ENCODE measurements around the gene P3H4. TPM values are rescaled to one million over a fixed set of nuclear protein-coding genes. Genes with fewer than 3 reads are reported as not detected.
A peak's percentile ranks its signal among the peaks of the same experiment; 100 is the strongest.
"Not testable (repeated sequence)": the region's sequence is repeated elsewhere in the genome, so short reads cannot be mapped to it uniquely, and the experiment has no call there.

P3H4 gene
- 1 to 10 TPM; 2.1 to 3.0 TPM for total RNA-seq

- CTCF ChIA-PET: interaction anchor here (0.6 to 2.7 kb wide), 25 partner anchors 9 to 437 kb away, joined by 3 to 27 read pairs (median 4); partner anchors contain the start of genes ACLY, JUP and ODAD4
- Mint-ChIP-seq H3K27me3 (peaks cover 18% of the 10 kb centered on the region), H3K4me1 (peaks cover 18% of the 10 kb centered on the region), H3K36me3 (no peaks in the 10 kb centered on the region), H3K4me3 (peak within 1 kb of the TSS; percentile 86), H3K27ac (peak within 1 kb of the TSS; percentile 45), H3K9me3 (ENCODE audit: low read depth) (no peaks in the 10 kb centered on the region)
- DNase-seq (peak; percentile 79), ATAC-seq (peak; percentile 94)
Observed at GRCh38 chr17:41811549-41812380, at the start of gene P3H4. TSS of gene P3H4 (minus strand) at chr17:41811949. CDS start at chr17:41811915, 34 bp downstream.

- H3K4me1 Mint-ChIP-seq: peaks cover 11% of the 10 kb centered on the region
- H3K27me3 Mint-ChIP-seq: no peaks in the 10 kb centered on the region
- DNase-seq (no peak), ATAC-seq (no peak)
- no peak overlapping the region for H3K4me3 Mint-ChIP-seq
- H3K9me3 Mint-ChIP-seq (ENCODE audit: low read depth): no peaks in the 10 kb centered on the region
- no peak overlapping the region for H3K27ac Mint-ChIP-seq
- CTCF ChIA-PET: interaction anchor here (0.9 kb wide), 1 partner anchor 75 kb away, joined by 3 read pairs; no protein-coding TSS in a partner anchor
- H3K36me3 Mint-ChIP-seq: peaks cover 1% of the 10 kb centered on the region
Observed at GRCh38 chr17:41860254-41860931, 48.6 kb upstream of the P3H4 start.

- H3K4me1 Mint-ChIP-seq; H3K9me3 Mint-ChIP-seq (ENCODE audit: low read depth); DNase-seq; H3K4me3 Mint-ChIP-seq; H3K27ac Mint-ChIP-seq; ATAC-seq; H3K27me3 Mint-ChIP-seq: not testable (repeated sequence)
- CTCF ChIA-PET: interaction anchor here (0.8 kb wide), 2 partner anchors 10 to 17 kb away, joined by 3 read pairs; no protein-coding TSS in a partner anchor
- H3K36me3 Mint-ChIP-seq: peaks cover 21% of the 10 kb centered on the region
Observed at GRCh38 chr17:41851382-41851781, 39.6 kb upstream of the P3H4 start.

GRCh38 chr17:41849251-41849990 lies 37.7 kb upstream of the P3H4 start:
- DNase-seq (no peak), ATAC-seq (no peak)
- CTCF ChIA-PET: interaction anchor here (0.9 to 1.1 kb wide), 4 partner anchors 13 to 49 kb away, joined by 3 to 4 read pairs (median 4); partner anchors contain the start of gene KLHL11
- H3K4me3 Mint-ChIP-seq: no peak overlapping the region
- H3K9me3 Mint-ChIP-seq (ENCODE audit: low read depth): no peaks in the 10 kb centered on the region
- H3K36me3 Mint-ChIP-seq: peaks cover 15% of the 10 kb centered on the region
- H3K27me3 Mint-ChIP-seq: no peaks in the 10 kb centered on the region
- H3K4me1 Mint-ChIP-seq: peaks cover 7% of the 10 kb centered on the region
- no peak overlapping the region for H3K27ac Mint-ChIP-seq

- ATAC-seq: no peak
- DNase-seq: no peak
- CTCF ChIA-PET: interaction anchor here (1.1 to 1.2 kb wide), 2 partner anchors 13 to 16 kb away, joined by 4 read pairs; partner anchors contain the start of gene KLHL11
- H3K36me3 Mint-ChIP-seq: peaks cover 8% of the 10 kb centered on the region
- no peak overlapping the region for H3K4me3 Mint-ChIP-seq
- no peak overlapping the region for H3K27ac Mint-ChIP-seq
- no peaks in the 10 kb centered on the region for H3K27me3 Mint-ChIP-seq
- H3K9me3 Mint-ChIP-seq (ENCODE audit: low read depth): no peaks in the 10 kb centered on the region
- H3K4me1 Mint-ChIP-seq: peaks cover 7% of the 10 kb centered on the region
Observed at GRCh38 chr17:41848788-41849187, 37.0 kb upstream of the P3H4 start.

- DNase-seq: no peak
- H3K9me3 Mint-ChIP-seq (ENCODE audit: low read depth): no peaks in the 10 kb centered on the region
- no peaks in the 10 kb centered on the region for H3K4me1 Mint-ChIP-seq
- H3K27me3 Mint-ChIP-seq: no peaks in the 10 kb centered on the region
- no peak overlapping the region for H3K27ac Mint-ChIP-seq
- H3K4me3 Mint-ChIP-seq: no peak overlapping the region
- CTCF ChIA-PET: no interaction called here
- no peak for ATAC-seq
- peaks cover 2% of the 10 kb centered on the region for H3K36me3 Mint-ChIP-seq
Observed at GRCh38 chr17:41844971-41845370, 33.2 kb upstream of the P3H4 start.

- H3K4me1 Mint-ChIP-seq; H3K4me3 Mint-ChIP-seq; DNase-seq; H3K27me3 Mint-ChIP-seq; ATAC-seq; H3K36me3 Mint-ChIP-seq; H3K9me3 Mint-ChIP-seq (ENCODE audit: low read depth); H3K27ac Mint-ChIP-seq: not testable (repeated sequence)
- CTCF ChIA-PET: interaction anchor here (1.6 kb wide), 1 partner anchor 13 kb away, joined by 3 read pairs; no protein-coding TSS in a partner anchor
Observed at GRCh38 chr17:41840781-41841180, 29.0 kb upstream of the P3H4 start.

- H3K4me3 Mint-ChIP-seq: not testable (repeated sequence)
Observed at GRCh38 chr17:41839448-41839847, 27.7 kb upstream of the P3H4 start.

GRCh38 chr17:41837761-41838538 lies 26.2 kb upstream of the P3H4 start, which contains the start of gene KLHL10:
TSS of gene KLHL10 (plus strand) at chr17:41837825. CDS start at chr17:41837933, 108 bp downstream.
- DNase-seq (no peak), ATAC-seq (no peak)
- peak within 1 kb of the TSS; percentile 77 for H3K4me3 Mint-ChIP-seq
- H3K9me3 Mint-ChIP-seq (ENCODE audit: low read depth): no peaks in the 10 kb centered on the region
- peaks cover 15% of the 10 kb centered on the region for H3K4me1 Mint-ChIP-seq
- CTCF ChIA-PET: interaction anchor here (0.9 to 1.7 kb wide), 4 partner anchors 27 to 189 kb away, joined by 3 to 4 read pairs (median 4); partner anchors contain the start of gene P3H4
- no peaks in the 10 kb centered on the region for H3K36me3 Mint-ChIP-seq
- no peak within 1 kb of the TSS for H3K27ac Mint-ChIP-seq
- H3K27me3 Mint-ChIP-seq: peaks cover 5% of the 10 kb centered on the region

More at GRCh38 chr17:41839448-41839847, 27.7 kb upstream of the P3H4 start:
- not testable (repeated sequence) for DNase-seq; H3K27ac Mint-ChIP-seq; H3K9me3 Mint-ChIP-seq (ENCODE audit: low read depth); H3K36me3 Mint-ChIP-seq; ATAC-seq; H3K27me3 Mint-ChIP-seq
- peaks cover 15% of the 10 kb centered on the region for H3K4me1 Mint-ChIP-seq
- CTCF ChIA-PET: interaction anchor here (1.1 kb wide), 1 partner anchor 17 kb away, joined by 3 read pairs; no protein-coding TSS in a partner anchor

- DNase-seq: no peak
- H3K27ac Mint-ChIP-seq: peak overlapping the region; percentile 64
- H3K27me3 Mint-ChIP-seq: peaks cover 5% of the 10 kb centered on the region
- peaks cover 5% of the 10 kb centered on the region for H3K36me3 Mint-ChIP-seq
- ATAC-seq: no peak
- H3K4me3 Mint-ChIP-seq: peak overlapping the region; percentile 77
- H3K9me3 Mint-ChIP-seq (ENCODE audit: low read depth): no peaks in the 10 kb centered on the region
- CTCF ChIA-PET: interaction anchor here (0.9 kb wide), 1 partner anchor 93 kb away, joined by 3 read pairs; the partner anchor contains the start of gene ODAD4
- peaks cover 15% of the 10 kb centered on the region for H3K4me1 Mint-ChIP-seq
Observed at GRCh38 chr17:41836550-41837196, 24.9 kb upstream of the P3H4 start.

GRCh38 chr17:41835800-41836549 lies 24.2 kb upstream of the P3H4 start, which contains the start of gene NT5C3B:
TSS of gene NT5C3B (minus strand) at chr17:41836232. CDS start at chr17:41836193, 39 bp downstream.
- Mint-ChIP-seq H3K27ac (peak within 1 kb of the TSS; percentile 64), H3K9me3 (ENCODE audit: low read depth) (no peaks in the 10 kb centered on the region), H3K36me3 (peaks cover 9% of the 10 kb centered on the region), H3K4me1 (peaks cover 15% of the 10 kb centered on the region), H3K4me3 (peak within 1 kb of the TSS; percentile 77), H3K27me3 (peaks cover 5% of the 10 kb centered on the region)
- DNase-seq: peak; percentile 67
- CTCF ChIA-PET: interaction anchor here (0.9 to 1.5 kb wide), 2 partner anchors 29 to 94 kb away, joined by 3 to 5 read pairs; partner anchors contain the start of genes KLHL11 and ODAD4
- peak; percentile 91 for ATAC-seq
